ENCODE results near the gene CC2D2A.

DNA sequence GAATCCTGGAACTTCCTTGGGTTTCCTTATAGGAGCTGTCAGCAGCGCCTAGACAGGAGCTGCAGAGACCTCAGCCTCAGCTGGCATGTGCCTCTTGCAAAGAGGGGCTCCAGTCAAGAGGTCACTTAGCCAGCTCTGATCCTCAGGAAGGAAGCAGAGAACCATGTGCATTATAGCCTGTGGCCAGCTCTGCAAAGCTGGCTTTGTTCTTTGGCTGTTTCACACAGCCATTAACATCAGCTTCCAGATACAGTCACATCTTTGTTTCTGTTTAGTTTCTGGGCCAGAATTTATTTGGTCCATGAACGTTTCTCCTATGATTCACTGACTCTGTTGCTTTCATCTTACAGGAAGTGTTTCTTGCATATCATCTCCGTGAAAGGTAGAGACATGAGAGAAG lies 92.4 kb downstream of the CC2D2A start:
- TF ChIP-seq, protein P1, sequence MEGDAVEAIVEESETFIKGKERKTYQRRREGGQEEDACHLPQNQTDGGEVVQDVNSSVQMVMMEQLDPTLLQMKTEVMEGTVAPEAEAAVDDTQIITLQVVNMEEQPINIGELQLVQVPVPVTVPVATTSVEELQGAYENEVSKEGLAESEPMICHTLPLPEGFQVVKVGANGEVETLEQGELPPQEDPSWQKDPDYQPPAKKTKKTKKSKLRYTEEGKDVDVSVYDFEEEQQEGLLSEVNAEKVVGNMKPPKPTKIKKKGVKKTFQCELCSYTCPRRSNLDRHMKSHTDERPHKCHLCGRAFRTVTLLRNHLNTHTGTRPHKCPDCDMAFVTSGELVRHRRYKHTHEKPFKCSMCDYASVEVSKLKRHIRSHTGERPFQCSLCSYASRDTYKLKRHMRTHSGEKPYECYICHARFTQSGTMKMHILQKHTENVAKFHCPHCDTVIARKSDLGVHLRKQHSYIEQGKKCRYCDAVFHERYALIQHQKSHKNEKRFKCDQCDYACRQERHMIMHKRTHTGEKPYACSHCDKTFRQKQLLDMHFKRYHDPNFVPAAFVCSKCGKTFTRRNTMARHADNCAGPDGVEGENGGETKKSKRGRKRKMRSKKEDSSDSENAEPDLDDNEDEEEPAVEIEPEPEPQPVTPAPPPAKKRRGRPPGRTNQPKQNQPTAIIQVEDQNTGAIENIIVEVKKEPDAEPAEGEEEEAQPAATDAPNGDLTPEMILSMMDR (IDR thresholded peaks at IDR 0.05; ENCODE audit: low read depth, low read length, poor library complexity, severe bottlenecking): no peak
- no peak for TF ChIP-seq EZH2phosphoT487 (IDR thresholded peaks at IDR 0.05; ENCODE audit: borderline replicate concordance, low read length)

Measured in DOHH2 (cell line).